GM12872 (cell line): Measurements from ENCODE around the gene USP9Y.

Source experiments
- TF ChIP-seq, protein P1 (sequence below): IDR thresholded peaks from 3 replicates; pipeline ENCODE4 v1.5.1; 2011; ENCODE audit warnings: low read depth, mild to moderate bottlenecking, low read length, moderate library complexity; ENCODE audit not compliant: insufficient read depth

The USP9Y gene

DNA sequence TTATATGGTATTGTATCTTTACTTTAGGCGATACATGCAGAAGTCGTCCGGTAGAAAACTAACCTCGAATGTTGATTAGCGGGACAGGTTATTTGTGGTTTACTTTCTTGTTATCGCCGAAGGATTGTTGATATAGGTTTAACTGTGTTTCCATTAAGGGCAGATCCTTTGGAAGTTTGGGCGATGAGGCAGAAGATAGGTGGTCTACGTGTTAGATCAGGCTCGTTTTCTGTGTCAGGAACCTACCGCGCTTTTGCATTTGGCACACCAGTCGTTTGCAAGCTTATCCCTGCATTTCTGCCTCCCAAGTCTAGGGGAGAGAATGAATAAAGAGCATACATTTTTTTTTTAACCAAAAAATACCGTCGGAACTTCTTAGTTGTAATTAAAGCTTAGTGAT lies 204.9 kb downstream of the USP9Y start:
- TF ChIP-seq, protein P1, sequence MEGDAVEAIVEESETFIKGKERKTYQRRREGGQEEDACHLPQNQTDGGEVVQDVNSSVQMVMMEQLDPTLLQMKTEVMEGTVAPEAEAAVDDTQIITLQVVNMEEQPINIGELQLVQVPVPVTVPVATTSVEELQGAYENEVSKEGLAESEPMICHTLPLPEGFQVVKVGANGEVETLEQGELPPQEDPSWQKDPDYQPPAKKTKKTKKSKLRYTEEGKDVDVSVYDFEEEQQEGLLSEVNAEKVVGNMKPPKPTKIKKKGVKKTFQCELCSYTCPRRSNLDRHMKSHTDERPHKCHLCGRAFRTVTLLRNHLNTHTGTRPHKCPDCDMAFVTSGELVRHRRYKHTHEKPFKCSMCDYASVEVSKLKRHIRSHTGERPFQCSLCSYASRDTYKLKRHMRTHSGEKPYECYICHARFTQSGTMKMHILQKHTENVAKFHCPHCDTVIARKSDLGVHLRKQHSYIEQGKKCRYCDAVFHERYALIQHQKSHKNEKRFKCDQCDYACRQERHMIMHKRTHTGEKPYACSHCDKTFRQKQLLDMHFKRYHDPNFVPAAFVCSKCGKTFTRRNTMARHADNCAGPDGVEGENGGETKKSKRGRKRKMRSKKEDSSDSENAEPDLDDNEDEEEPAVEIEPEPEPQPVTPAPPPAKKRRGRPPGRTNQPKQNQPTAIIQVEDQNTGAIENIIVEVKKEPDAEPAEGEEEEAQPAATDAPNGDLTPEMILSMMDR = no peak
